Hematopoietic multipotent progenitor cell treated with erythropoietin and hydrocortisone succinate and interleukin-3 and kit ligand, for 6 days (in vitro differentiated cells): ENCODE measurements around the gene VSTM5.

Source experiments
- DNase-seq: peaks from one replicate; pipeline ENCODE4 v3.0.0-alpha.2; 2015

The VSTM5 gene

GRCh38 chr11:93842034-93842433, 8.4 kb downstream of the VSTM5 start:
- no peak for DNase-seq

DNA sequence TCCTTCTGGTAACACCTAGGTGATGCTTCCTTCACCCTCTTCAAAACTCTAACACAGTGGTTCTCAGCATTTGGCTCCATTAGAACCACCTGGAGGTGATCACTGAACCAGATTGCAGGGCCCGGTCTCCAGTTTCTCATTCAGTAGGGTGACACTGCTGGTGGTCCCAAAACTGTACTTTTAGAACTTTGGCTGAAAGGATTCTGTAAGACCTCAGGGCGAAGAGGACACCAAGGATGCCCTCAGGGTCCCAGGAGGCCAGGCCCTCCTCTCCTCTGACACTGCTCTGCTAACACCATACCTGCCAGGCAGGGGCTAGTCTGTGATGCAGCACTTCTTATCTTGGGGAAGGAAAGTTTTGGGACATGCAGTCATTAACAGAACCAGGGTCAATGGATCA, 9.0 kb downstream of the VSTM5 start:
- DNase-seq, result no peak

- DNase-seq, result no peak
These were observed 9.4 kb downstream of the VSTM5 start for GRCh38 chr11:93840981-93841380.

- no peak for DNase-seq
These were observed 10.2 kb downstream of the VSTM5 start for GRCh38 chr11:93840180-93840579.

GRCh38 chr11:93838967-93839366, 11.5 kb downstream of the VSTM5 start:
- DNase-seq, result no peak

DNA sequence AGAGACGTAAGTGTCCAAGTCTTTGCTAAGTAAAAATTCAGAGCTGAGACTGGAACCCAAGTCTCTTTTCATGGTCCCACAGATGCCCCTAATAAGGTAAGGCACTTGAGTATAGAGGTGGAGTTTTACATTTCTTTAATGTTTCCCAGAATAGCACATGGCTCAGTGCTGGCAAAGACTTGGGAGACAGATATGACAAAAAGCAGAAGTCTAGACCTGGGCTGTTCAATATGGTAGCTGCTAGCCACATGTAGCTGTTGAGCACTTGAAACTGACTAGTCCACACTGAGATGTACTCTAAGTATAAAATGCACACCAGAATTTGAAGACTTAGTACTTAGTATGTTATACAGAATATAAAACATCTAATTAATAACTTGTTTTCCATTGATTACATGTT, 17.6 kb downstream of the VSTM5 start:
- no peak for DNase-seq

- DNase-seq, result no peak
These were observed 18.9 kb downstream of the VSTM5 start for GRCh38 chr11:93831343-93832127.

- no peak for DNase-seq
These were observed 20.8 kb downstream of the VSTM5 start for GRCh38 chr11:93829598-93829997.

DNA sequence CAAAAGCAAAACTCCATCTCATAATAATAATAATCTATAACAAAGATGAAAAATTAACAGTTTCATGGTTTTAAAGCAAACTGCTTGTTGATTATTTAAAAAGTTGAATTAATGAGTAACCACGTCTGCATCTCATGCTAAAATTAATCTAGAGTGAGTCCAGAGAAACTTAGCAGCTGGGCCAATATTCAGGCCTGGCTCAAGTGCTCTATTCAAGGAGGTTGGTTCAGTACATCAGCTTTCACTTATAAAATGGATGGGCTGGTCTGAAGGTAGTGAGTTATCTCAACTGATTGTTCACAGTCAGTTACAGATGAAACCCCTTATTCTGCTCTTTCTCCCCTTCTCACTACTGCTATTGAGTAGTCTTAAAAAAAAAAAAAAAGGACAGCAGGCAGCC, 23.1 kb downstream of the VSTM5 start:
- DNase-seq, result no peak

DNA sequence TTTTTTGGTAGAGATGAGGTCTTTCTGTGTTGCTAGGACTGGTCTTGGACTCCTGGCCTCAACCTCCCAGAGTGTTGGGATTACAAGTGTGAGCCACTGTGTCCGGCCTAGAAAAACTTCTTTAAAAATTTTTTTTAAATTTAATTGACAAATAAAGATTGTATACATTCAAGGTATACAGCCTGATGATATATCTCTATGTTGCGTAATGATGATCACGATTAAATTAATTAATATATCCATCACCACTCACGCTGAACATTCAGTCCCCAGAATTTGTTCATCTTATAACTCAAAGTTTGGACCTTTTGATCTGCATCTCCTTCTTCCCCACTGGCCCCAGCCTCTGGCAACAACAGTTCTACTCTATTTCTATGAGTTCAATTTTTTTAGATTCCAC, 27.2 kb downstream of the VSTM5 start:
- no peak for DNase-seq

- DNase-seq, result no peak
These were observed 28.1 kb downstream of the VSTM5 start for GRCh38 chr11:93822359-93822758.

- DNase-seq, result no peak
These were observed 28.8 kb downstream of the VSTM5 start for GRCh38 chr11:93821617-93822016.

GRCh38 chr11:93820847-93821246, 29.6 kb downstream of the VSTM5 start:
- no peak for DNase-seq

DNA sequence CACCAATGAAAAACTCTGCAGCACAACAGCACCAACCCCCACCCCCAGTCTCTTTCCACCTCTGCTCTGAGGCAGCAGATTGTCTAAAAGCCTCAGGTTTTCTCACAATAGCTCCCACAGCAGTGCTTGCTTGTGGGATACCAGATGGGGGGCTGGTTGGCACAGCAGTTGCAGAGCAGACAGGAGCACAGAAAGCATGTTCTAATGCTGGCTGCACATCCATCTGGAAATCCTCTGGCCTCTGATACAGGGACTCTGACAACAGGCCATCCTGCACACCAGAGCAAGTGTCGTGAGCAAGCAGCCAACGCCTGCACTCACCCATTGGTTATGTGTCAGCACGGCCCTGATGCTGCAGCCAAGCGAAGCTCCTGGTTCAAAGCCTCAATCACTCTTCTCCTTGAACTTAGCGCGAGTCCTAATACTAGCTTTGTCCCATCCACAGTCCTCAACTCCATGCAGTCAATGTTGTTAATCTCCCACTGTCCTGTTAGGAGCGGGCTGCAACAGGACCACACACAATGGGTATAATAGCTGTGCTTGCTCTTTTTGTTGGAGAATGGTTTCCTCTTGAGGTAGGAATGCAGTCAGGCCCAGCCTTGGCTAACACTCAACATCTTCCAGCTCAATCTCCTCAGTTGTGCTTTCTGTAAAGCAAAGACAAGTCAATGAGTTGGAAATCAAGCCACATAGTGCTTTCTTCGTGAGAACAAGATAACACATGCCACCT, 30.3 kb downstream of the VSTM5 start:
- DNase-seq, result no peak

DNA sequence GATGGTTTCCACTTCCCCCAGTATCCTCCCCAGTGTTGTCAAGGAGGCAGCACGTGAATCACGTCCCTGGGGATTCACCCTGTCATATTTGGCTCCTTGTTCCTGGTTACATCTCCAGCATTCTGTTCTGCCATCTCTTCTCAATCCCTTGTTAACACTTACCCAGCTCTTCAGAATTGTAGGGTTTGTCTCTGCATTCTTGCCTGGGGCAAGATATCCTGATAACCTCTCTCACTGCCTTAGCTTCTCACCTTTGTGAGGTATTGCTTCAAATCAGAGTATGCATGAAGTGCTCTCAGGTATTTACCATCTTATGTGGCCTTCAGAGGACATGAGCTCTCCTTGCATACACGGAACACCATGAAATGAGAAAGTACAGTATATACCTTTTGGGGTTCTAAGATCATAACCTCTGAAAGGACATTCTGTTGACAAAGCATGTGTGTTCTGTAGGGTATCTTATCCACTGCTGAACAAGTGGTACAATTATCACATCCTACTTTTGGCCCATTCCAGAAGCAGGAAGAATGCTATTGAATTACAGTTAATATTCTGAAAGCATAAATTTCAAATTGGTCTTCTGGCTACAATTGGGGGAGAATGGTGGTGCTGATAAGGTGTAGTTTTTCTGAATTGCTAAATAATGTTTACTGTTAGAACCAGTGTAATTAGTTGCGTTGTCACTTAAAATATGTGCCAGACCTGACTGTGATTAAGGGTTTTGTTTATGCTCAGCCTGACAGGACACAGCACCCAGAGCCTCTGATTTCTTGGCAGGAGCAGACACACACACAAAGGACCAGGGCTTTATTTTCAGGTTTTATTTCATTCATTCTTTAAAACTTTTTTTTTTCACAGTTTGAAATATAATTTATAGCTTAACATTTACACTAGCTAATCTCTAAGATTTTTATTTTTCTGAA, 32.7 kb downstream of the VSTM5 start:
- no peak for DNase-seq

DNA sequence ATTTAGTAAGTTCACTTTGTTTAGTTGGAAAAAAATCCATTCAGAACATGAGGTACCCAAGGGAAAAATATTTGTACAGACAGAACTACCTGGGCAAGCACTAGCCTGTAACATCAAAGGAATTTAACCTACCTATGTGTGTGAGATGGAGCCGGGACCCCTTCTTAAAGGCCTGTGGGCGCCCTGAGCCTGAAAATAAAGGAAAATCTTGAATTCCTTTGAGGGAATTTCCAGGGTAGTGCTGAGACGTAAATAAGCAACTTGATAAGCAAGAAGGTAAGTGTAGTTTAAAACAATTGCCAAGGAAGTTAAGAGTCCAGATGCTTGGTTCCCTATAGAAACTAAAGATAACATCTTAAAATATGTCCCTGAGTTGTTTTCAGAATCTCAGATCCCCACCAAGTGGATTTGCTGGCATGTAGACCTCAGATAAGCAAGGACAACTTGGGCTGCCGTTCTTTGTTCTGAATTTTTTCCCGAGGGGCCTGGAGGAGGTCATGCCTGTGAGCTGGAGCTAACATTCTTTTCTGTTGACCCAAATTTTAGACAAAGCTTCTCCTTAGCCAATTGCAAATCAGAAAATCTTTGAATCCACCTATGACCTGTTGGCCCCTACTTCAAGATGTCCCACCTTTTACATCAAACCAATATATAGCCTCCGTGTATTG, 35.3 kb downstream of the VSTM5 start:
- no peak for DNase-seq

DNA sequence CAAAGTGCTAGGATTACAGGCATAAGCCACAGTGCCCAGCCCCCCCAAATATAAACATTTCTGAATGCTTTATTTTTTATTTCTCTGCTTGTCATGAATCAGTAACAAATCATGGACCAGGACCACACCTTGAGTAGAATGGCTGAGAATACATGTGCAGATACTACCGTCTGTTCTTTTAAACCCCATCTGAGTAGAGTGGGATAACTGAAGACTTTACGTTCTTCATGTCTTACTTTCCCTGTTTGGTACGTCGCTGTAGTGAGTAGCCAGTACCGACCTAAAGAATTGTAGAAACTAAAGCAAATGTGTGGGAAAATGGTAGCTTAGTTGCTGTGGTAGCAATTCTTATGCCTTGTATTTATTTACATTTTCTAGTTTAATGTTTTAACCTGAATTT, 36.4 kb downstream of the VSTM5 start:
- DNase-seq, result no peak

GRCh38 chr11:93807980-93808379, 42.4 kb downstream of the VSTM5 start:
- no peak for DNase-seq

DNA sequence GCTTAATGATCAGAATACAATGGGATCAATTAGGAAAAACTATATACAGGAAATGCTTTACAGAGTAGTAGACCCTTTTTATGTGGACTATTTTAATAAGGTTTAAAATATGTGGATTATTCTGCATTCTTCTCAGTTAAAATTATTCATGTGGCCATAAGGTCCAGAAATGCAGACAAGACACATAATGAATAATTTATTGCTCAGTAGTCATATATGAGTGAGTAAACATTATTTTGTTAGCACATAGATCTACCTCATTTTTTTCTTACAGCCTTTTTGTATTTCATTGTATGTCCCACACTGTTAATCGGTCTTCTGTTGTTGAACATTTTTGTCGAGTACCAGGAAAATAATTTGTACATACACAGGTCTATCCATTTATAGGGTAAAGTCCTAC, 45.5 kb downstream of the VSTM5 start:
- DNase-seq, result no peak

DNA sequence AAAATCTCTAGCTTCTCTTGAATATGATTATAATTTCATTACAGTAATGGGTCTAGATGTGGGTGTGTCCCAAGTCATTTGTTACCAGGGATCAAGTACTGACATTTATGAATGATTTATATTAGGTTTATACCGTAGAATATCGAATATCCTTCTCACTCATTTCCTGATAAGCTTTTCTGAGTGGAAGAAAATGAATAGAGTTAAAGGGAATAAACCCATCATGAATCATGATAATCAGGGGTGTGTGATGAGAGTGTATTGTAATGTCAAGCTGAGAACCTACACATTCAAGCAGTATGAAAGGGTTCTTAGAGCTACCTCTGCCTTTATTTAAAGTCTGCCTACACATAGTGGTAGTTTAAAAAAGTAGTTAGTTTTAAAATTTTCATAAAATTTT, 49.1 kb downstream of the VSTM5 start:
- DNase-seq, result no peak

- DNase-seq, result peak; percentile 15
These were observed 53.8 kb downstream of the VSTM5 start for GRCh38 chr11:93796441-93797231.

DNA sequence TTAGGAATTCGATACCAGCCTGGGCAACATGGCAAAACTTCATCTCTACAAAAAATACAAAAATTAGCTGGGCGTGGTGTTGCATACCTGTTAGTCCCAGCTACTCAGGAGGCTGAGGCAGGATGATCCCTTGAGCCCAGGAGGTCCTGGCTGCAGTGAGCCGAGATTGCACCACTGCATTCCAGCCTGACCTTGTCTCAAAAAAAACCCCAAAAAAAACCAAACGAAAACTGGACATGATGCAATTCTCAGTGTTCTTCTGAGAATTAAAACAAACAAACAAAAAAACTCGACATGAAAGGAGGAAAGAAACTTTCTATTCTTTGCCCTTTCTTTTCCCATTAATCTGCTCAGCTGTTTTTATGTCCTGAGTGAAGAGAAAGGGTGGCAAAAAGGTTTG, 58.9 kb downstream of the VSTM5 start:
- DNase-seq, result no peak
